AG08396 (cell line): ENCODE measurements around the gene ZNF770.

ENCODE experiments used
- DNase-seq: peaks from one replicate; pipeline ENCODE4 v3.0.0; 2012; ENCODE audit warnings: low spot score, mixed read lengths

ZNF770 gene, protein sequence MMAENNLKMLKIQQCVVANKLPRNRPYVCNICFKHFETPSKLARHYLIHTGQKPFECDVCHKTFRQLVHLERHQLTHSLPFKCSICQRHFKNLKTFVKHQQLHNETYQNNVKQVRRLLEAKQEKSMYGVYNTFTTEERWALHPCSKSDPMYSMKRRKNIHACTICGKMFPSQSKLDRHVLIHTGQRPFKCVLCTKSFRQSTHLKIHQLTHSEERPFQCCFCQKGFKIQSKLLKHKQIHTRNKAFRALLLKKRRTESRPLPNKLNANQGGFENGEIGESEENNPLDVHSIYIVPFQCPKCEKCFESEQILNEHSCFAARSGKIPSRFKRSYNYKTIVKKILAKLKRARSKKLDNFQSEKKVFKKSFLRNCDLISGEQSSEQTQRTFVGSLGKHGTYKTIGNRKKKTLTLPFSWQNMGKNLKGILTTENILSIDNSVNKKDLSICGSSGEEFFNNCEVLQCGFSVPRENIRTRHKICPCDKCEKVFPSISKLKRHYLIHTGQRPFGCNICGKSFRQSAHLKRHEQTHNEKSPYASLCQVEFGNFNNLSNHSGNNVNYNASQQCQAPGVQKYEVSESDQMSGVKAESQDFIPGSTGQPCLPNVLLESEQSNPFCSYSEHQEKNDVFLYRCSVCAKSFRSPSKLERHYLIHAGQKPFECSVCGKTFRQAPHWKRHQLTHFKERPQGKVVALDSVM

DNA sequence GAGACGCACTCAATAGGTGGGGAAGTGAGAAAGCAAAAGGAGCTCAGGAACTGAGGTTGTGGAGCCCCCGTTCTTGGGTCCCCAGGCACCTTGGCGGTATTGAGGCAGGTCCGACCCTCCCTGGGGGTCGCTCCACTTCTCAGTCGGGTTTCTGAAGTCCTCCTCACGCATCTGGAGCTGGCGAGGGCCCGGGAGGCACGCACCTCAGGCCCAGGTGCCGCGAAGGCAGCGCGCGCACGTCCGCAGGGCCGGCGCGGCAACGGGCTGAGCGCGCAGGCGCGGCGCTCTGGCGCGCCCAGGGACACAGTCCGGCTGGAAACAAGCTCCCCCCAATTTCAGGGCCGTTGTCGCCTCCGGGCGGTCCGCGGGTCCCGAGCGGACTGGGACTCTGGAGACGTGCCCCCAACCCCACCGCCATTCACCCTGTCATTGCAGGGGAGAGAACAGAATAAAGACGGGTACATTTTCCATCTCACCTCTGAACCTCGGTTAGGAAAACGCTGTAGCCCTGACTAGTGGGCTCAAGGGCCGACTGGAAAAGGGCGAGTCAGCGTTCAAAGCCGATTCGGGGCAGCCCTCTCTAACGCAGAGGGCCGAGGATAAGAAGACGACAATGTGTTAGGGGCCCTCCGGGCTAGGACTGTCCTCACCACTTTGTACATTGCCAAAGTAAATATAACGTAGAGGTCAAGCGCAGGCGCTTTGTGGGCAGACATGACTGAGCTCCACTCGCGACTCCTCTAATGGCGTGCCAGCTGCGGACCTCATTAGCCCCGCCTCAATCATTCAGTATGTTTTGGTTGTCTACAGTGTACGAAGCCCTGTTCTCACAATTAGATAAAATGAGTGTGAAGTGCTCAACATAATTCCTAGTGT, at the start of gene ZNF770:
TSS of gene ZNF770 (minus strand) at position 261 of the 876 bp plus-strand sequence. CDS start 4,853 bp downstream, outside the sequence.
- DNase-seq = peak; percentile 93

DNA sequence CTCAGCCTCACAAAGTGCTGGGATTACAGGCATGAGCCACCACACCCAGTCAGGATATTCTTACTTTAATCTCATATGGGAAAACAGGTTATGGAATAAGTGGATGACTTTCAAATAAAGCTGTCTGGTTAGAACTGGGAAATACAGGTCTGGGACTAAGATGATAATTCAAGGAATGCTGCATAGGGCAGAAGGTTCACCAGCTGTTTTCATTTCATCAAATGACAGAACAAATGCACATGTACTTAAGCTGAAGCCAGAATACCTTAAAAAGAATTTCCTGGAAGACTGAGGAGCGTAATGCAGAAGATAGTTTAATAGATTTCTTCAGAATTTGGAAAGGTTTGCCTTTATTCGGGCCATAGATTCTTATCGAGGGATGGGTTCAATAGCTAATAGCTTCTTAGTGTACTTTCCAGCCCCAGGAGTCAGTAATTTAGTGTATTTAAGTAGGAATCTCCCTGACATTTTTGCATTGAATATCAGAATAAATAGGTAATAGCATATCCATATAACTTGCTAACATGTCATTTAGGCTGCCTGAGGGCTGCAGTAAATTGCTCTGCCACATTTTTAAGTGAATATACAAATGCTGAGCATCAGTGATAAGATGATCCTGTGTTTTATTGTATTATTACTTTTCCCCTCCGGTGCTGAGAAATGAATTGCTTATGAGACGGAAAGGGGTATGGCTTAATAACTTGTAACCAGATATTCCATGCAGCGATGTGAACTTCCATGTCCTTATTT, 40.3 kb upstream of the ZNF770 start:
- no peak for DNase-seq

GRCh38 chr15:35023804-35024203, 35.7 kb upstream of the ZNF770 start:
- no peak for DNase-seq

- no peak for DNase-seq
These were observed 32.9 kb upstream of the ZNF770 start for GRCh38 chr15:35020974-35021373.

DNA sequence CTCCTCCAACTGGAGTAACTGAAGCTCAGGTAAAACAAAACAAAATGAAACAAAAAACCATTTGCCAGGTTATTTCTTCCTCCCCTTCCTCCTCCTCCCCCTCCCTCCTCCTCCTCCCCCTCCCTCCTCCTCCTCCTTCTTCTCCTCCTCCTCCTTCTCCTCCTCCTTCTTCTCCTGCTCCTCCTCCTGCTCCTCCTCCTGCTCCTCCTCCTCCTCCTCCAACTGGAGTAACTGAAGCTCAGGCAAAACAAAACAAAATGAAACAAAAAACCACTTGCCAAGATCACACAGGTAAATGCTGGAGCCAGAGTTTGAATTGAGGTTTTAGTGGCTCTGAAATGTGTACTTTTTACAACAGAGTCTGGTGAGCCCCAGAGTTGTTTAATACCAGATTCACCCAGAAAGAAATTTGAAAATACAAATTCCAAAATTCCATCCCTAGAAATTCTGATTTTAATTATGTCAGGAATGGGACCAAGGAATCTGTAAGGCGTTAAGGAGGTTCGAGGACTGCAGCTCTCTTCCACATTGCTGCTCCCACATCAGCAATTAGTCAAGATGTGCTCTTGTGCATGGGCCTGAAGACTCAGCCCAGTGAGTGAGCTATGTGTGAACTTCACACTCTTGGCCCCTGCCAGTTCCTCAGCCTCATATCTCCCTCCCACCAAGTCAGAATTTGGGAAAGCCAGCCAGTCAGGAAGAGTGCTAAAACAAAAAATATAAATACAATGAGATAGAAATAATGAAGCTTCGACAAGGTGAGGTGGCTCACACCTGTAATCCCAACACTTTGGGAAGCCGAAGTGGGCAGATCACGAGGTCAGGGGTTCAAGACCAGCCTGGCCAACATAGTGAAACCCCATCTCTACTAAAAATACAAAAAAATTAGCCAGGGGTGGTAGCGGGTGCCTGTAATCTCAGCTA, 31.6 kb upstream of the ZNF770 start:
- no peak for DNase-seq

DNA sequence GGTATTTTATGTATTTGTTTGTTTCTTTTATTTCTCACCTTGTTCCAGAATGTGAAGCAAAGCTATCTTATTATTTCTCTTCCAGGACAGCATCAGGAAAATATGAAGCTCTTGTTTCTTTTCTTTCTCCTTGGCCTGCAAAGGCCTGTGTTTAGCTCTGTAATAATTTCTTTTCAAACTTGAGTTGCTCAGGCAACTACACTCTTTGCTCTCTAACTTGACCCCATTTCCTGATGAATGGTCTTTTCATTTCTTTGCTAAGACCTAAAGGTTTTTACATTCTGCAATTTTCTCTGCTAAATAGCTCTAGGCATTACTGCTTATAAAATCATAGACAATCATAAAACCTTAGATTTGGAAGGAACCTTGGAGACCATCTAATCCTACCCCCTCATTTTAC, 26.2 kb upstream of the ZNF770 start:
- DNase-seq = no peak

DNA sequence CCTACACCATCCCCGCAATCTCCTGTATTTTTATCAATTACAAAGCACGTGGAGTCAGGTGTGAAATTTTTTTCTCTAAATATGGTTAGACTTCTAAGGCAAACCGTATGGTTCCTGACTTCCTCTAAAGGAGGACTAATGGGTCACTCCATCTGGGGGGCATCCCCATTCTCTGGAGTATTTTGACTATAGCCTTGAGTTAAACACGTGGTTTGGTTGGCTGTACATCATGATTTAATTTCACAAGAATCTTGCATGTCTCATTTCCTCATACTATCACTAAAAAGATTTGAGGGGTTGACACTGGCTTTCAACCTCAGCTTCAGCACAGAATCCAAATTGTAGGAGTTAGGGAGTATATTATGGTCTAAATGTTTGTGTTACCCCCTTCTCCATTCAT, 25.3 kb upstream of the ZNF770 start:
- DNase-seq = no peak

- no peak for DNase-seq
These were observed 19.3 kb upstream of the ZNF770 start for GRCh38 chr15:35007397-35007796.

DNA sequence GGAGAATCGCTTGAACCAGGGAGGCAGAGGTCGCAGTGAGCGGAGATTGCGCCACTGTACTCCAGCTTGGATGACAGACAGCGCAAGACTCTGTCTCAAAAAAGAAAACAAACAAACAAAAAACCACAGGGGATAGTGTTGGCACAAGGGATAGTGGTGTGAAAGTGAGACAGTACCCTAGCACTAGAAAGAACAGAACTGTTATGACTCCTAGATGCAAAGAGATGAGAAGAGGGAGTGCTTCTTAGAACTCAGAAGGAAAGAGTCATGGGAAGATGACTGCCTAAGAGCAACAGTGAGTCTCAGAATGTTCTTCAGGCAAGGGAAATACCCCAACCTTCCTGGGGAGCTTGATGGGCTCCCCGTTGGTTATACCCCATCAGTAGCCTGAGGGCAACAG, 17.8 kb upstream of the ZNF770 start:
- no peak for DNase-seq

DNA sequence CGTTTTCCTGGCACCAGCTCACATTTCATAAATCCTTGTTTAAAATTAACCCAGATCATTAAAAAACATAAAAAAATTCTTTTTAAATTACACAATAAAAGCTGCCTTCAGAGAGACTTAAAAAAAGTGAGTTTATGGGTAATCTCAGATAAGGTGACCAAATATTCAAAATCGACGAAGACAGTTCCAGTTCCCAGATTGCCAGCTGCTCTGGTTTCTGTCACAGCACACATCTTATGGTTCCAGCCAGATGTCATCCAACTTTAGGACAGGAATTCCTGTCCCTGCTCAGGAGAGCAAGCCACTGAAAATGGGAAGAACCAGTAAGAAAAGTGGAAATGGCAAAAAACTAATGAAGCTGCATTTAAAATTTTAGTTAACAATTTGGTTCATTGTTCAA, 15.8 kb upstream of the ZNF770 start:
- DNase-seq = no peak

GRCh38 chr15:35000511-35000910, 12.4 kb upstream of the ZNF770 start:
- DNase-seq = peak; percentile 71

GRCh38 chr15:34999906-35000305, 11.8 kb upstream of the ZNF770 start:
- no peak for DNase-seq

DNA sequence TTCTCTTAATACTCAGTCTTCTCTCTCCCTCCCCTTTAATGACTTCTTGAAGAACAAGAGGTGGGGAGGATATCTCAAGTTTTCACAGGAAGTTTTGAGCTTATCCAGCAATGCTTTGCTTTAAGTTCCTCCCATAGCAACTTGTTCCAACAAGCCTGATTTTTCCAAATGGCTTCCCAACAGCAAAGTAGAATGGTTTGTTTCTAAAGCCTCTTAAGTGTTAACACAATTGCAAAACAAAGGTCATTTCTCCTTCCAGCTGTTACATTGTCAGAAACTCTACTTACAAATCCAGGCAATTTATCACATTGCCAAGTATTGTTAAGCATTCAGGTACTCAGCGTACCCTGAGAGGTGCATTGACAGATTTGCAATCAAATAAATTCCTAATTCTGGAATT, 6.8 kb upstream of the ZNF770 start:
- DNase-seq = no peak

GRCh38 chr15:34993877-34994276, 5.8 kb upstream of the ZNF770 start:
- no peak for DNase-seq

DNA sequence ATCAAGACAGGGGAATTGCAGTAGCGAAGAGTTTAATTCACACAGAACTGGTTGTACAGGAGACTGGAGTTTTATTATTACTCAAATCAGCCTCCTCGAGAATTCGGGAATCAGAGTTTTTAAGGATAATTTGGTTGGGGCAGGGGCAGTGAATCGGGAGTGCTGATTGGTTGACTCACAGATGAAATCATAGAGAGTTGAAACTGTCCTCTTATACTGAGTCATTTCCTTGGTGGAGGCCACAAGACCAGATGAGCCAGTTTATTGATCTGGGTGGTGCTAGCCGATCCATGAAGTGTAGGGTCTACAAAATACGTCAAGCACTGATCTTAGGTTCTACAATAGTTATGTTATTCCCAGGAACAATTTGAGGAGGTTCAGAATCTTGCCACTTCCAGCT, 5.3 kb upstream of the ZNF770 start:
- DNase-seq = no peak

DNA sequence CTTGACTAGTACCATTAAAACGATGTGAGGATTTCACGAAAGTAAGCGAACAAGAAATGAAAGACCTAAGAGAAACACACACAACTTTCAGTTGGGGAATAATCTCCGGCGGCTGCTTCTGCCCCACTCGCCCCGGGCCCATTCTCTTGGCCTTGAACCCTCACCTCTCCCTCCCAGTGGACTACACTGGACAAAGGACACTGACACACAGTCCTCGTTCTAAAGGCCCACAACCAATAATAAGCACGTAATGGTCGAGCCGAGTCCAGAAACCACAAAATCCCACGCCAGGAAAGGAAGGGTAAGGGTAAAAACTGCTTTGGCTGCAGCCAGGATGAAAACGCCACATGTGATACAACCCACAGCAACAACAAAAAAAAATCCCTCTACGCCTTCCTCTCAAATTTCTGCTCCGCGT, 469 bp downstream of the ZNF770 start:
- peak; percentile 17 for DNase-seq

DNA sequence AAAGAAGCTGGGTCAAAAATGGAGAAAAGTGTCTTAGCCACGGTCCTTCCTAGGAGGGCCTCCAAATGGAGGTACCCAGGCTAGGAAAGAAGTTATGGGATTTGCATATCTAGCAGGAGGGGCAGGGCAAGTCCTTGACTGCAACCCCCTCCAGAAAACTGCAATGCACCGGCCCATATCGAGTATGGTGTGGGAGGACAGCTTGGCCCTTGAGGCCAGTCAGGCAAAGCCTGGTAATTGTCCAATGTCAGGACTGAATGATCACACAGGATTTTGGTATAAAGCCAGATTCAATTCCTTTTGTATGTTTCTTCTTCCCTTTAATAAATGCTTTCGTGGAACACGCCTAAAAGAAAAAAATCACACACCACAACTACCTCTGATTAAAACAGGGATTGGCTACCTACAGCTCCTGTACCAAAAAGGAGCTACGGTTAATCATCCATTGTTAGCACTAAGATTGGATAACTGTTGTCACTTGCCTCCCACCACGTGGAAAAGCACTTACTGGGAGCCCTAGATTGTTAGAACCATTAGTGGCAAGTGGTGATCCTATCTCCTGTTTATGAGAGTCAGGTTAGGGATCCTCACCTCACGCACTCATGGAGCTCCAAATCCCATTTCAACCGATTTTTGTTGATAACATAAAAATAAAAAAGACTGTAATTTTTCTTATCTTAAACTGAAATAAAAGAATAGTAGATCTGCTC, 1.2 kb downstream of the ZNF770 start:
- DNase-seq = peak; percentile 9

GRCh38 chr15:34986326-34986725, 1.8 kb downstream of the ZNF770 start:
- DNase-seq = no peak

DNA sequence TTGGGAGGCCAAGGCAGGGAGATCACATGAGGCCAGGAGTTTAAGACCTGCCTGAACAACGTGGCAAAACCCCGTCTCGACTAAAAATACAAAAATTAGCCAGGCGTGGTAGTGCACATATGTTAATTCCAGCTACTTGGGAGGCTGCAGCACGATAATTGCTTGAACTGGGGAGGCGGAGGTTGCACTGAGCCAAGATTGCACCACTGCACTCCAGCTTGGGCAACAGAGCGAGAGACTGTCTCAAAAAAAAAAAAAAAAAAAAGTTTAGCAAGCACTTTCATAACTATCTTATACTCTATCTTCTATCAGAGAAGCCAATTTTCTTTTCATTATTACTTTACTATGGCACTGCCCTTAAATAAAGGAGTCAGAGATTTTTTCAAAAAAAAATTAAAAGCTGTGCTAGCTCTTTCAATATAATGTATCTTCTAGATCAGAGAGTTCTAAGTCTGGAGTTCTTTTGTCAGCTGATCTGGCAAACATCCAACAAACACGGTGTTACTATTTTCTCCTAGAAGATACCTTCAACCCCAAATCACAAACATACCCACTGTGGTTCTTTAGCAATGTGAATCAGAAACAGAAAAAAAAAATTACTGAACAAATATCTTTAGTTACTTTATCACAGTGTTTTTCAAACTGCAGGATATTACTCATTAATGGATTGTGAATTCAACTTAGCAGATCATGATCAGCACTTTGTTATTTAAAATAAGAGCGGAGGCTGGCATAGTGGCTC, 3.0 kb downstream of the ZNF770 start:
- DNase-seq = no peak
